Measurements from ENCODE around the gene SBNO2.
A peak's percentile ranks its signal among the peaks of the same experiment; 100 is the strongest.

DNA sequence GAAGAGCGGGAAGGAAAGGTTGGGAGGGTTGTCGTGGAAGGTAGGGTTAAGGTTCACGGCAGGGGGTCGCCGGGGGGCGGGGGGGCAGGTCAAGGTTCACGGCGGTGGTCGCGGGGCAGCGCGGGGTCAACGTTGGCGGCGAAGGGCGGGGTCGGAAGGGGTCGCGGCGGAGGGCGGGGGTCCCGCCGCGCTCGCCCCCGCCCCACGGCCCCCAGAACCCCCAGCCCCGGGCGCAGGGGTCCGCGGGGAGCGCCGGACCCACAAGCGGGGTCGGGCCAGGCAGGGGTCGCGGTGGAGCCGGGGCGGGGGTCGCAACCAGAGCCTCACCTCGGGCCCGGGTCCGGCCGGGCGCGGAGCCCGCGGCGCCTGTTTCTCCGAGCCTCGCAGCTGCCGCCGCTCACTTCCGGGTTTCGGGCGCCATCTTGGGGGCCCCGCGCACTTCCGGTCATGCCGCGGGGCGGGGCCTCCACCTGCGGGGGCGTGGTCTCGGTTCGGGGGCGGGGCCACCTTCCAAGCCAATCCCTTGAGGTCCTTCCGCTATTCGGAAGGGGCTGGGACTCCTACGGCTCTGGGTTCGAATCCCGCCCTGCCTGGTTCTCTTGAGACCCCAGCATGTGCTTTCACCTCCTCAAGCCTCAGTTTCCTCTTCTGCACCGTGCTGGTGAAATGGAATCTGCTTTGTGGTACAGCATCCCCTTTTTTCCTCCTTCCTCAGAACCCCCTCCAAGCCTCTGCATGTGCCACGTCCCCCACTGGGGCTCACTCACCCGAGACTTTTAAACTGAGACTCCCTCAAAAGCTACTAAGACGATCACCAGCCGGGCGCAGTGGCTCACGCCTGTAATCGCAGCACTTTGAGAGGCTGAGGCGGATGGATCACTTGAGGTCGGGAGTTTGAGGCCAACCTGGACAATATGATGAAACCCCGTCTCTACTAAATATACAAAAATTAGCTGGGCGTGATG is at the start of gene SBNO2:
- TF ChIP-seq, protein P1, sequence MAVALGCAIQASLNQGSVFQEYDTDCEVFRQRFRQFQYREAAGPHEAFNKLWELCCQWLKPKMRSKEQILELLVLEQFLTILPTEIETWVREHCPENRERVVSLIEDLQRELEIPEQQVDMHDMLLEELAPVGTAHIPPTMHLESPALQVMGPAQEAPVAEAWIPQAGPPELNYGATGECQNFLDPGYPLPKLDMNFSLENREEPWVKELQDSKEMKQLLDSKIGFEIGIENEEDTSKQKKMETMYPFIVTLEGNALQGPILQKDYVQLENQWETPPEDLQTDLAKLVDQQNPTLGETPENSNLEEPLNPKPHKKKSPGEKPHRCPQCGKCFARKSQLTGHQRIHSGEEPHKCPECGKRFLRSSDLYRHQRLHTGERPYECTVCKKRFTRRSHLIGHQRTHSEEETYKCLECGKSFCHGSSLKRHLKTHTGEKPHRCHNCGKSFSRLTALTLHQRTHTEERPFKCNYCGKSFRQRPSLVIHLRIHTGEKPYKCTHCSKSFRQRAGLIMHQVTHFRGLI (CRISPR knock-in tag; IDR thresholded peaks at IDR 0.05): no peak
- TF ChIP-seq BRD4 (IDR thresholded peaks at IDR 0.05): no peak
- peak; percentile 59 to 67 for TF ChIP-seq NRF1 (conservative IDR thresholded peaks at IDR 0.05 in 1 of 2, IDR thresholded peaks at IDR 0.05 in 1 of 2)
- 0 out of 2 replicates have a peak, but pooled peaks have one; percentile 16 for TF ChIP-seq DPF2 (IDR thresholded peaks at IDR 0.05)
- TF ChIP-seq POU5F1 (IDR thresholded peaks at IDR 0.05; ENCODE audit: borderline replicate concordance, low read depth, low read length, partially characterized antibody): no peak
- TF ChIP-seq ELF4 (CRISPR knock-in tag; IDR thresholded peaks at IDR 0.05): no peak
- TF ChIP-seq, protein P2, sequence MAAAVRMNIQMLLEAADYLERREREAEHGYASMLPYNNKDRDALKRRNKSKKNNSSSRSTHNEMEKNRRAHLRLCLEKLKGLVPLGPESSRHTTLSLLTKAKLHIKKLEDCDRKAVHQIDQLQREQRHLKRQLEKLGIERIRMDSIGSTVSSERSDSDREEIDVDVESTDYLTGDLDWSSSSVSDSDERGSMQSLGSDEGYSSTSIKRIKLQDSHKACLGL (CRISPR knock-in tag; IDR thresholded peaks at IDR 0.05; ENCODE audit: borderline replicate concordance, poor library complexity, severe bottlenecking): no peak
- no peak for TF ChIP-seq EP300 (IDR thresholded peaks at IDR 0.05; ENCODE audit: low read length)
- no peak for TF ChIP-seq FUS (optimal IDR thresholded peaks at IDR 0.05; ENCODE audit: low read depth, low read length)
- TF ChIP-seq, protein P3, sequence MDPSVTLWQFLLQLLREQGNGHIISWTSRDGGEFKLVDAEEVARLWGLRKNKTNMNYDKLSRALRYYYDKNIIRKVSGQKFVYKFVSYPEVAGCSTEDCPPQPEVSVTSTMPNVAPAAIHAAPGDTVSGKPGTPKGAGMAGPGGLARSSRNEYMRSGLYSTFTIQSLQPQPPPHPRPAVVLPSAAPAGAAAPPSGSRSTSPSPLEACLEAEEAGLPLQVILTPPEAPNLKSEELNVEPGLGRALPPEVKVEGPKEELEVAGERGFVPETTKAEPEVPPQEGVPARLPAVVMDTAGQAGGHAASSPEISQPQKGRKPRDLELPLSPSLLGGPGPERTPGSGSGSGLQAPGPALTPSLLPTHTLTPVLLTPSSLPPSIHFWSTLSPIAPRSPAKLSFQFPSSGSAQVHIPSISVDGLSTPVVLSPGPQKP (CRISPR knock-in tag; IDR thresholded peaks at IDR 0.05): no peak
- no peak for TF ChIP-seq PRPF4 (IDR thresholded peaks at IDR 0.05; ENCODE audit: insufficient read depth, low read depth, low read length, poor library complexity, severe bottlenecking)
- TF ChIP-seq ZNF57 (CRISPR knock-in tag; IDR thresholded peaks at IDR 0.05): no peak
